IMR-90 (cell line): ENCODE results near the gene TGDS. TPM values are rescaled to one million over a fixed set of nuclear protein-coding genes. Genes with fewer than 3 reads are reported as not detected.

ENCODE experiments used
- ATAC-seq: fragments of 200-7000 bp; cut with Tn5 transposase; 2 replicates; pipeline ENCODE4 v1.9.1; 2020; ENCODE audit warnings: low read depth, mild to moderate bottlenecking, moderate library complexity
- BruUV-seq: library from RNA; stranded (reverse); fragments of 400-500 nt; replicated peaks from 2 replicates; lab custom pipeline; 2021; lab: Mats Ljungman, UMichigan
- CTCF ChIA-PET: fragments of 300-600 bp; formaldehyde crosslinking; extraction: SDS; loops from one replicate; lab custom pipeline; 2021; ENCODE audit warnings: antibody characterized with exemption; lab: Yijun Ruan, JAX
- POLR2A ChIA-PET: fragments of 300-600 bp; sonication (Branson Sonifier 250); formaldehyde crosslinking; loops from one replicate; lab custom pipeline; 2022; ENCODE audit warnings: antibody characterized with exemption; ENCODE audit not compliant: unreplicated experiment; lab: Charles Lee
- DNase-seq: peaks from one replicate; pipeline ENCODE4 v3.0.0; 2013
- H2AFZ ChIP-seq: replicated peaks from 2 replicates; pipeline ENCODE3; 2013; ENCODE audit warnings: low read length, mild to moderate bottlenecking; ENCODE audit not compliant: poor library complexity
- H2AK5ac ChIP-seq: 2 replicates; pipeline ENCODE4 v1.6.1; 2013; ENCODE audit warnings: low read depth, low read length, inconsistent platforms
- H2AK9ac ChIP-seq: replicated peaks from 2 replicates; pipeline ENCODE3; 2013; ENCODE audit warnings: mild to moderate bottlenecking, low read depth, low read length, moderate library complexity; ENCODE audit not compliant: poor library complexity
- H2BK120ac ChIP-seq: 2 replicates; pipeline ENCODE4 v1.6.1; 2013; ENCODE audit warnings: low read depth, low read length, inconsistent platforms
- H2BK15ac ChIP-seq: 3 replicates; pipeline ENCODE4 v1.6.1; 2013; ENCODE audit warnings: low read depth, low read length, inconsistent platforms
- H2BK20ac ChIP-seq: 2 replicates; pipeline ENCODE4 v1.6.1; 2013; ENCODE audit warnings: low read depth, mild to moderate bottlenecking, inconsistent platforms, low read length, moderate library complexity
- H2BK5ac ChIP-seq: 2 replicates; pipeline ENCODE4 v1.6.1; 2013; ENCODE audit warnings: mild to moderate bottlenecking, low read depth, low read length, inconsistent platforms; ENCODE audit not compliant: poor library complexity, severe bottlenecking
- H3K14ac ChIP-seq: replicated peaks from 2 replicates; pipeline ENCODE4 v1.6.1; 2013; ENCODE audit warnings: low read depth, low read length, inconsistent platforms
- H3K18ac ChIP-seq: 2 replicates; pipeline ENCODE4 v1.6.1; 2013; ENCODE audit warnings: low read depth, low read length, control low read depth
- H3K23ac ChIP-seq: 2 replicates; pipeline ENCODE4 v1.6.1; 2013; ENCODE audit warnings: low read depth, low read length, inconsistent platforms
- H3K27ac ChIP-seq: 2 replicates; pipeline ENCODE4 v1.5.1; 2013; ENCODE audit warnings: mild to moderate bottlenecking, control low read depth, low read length; ENCODE audit not compliant: insufficient read depth
- H3K27me3 ChIP-seq: 2 replicates; pipeline ENCODE4 v1.6.1; 2013; ENCODE audit warnings: low read length; ENCODE audit not compliant: control insufficient read depth, insufficient read depth
- H3K36me3 ChIP-seq: 2 replicates; pipeline ENCODE4 v1.6.1; 2013; ENCODE audit warnings: low read length, mixed read lengths; ENCODE audit not compliant: control insufficient read depth, insufficient read depth
- H3K4ac ChIP-seq: 2 replicates; pipeline ENCODE4 v1.6.1; 2013; ENCODE audit warnings: low read depth, low read length, inconsistent platforms
- H3K4me1 ChIP-seq: 2 replicates; pipeline ENCODE4 v1.6.1; 2013; ENCODE audit warnings: low read length, mixed read lengths; ENCODE audit not compliant: control insufficient read depth, insufficient read depth
- H3K4me2 ChIP-seq: 2 replicates; pipeline ENCODE4 v1.6.1; 2013; ENCODE audit warnings: low read depth, mild to moderate bottlenecking, control low read depth, low read length, moderate library complexity
- H3K4me3 ChIP-seq: 2 replicates; pipeline ENCODE4 v1.5.1; 2013; ENCODE audit warnings: low read depth, mild to moderate bottlenecking, control low read depth, low read length, moderate library complexity; ENCODE audit not compliant: insufficient read depth
- H3K56ac ChIP-seq: 2 replicates; pipeline ENCODE4 v1.6.1; 2013; ENCODE audit warnings: low read length, inconsistent platforms; ENCODE audit not compliant: insufficient read depth; ENCODE audit errors: extremely low read depth
- H3K79me1 ChIP-seq, 2 experiments: 2 replicates each; pipeline ENCODE4 v1.6.1; 2013; ENCODE audit warnings: low read length in 2 of 2, inconsistent platforms in 1 of 2, low read depth in 1 of 2
- H3K9ac ChIP-seq: 2 replicates; pipeline ENCODE4 v1.6.1; 2013; ENCODE audit warnings: low read depth, low read length, control low read depth
- H3K9me1 ChIP-seq: 2 replicates; pipeline ENCODE4 v1.6.1; 2013; ENCODE audit warnings: low read length, inconsistent platforms; ENCODE audit not compliant: insufficient read depth
- H3K9me3 ChIP-seq: 2 replicates; pipeline ENCODE4 v1.6.1; 2013; ENCODE audit warnings: low read length; ENCODE audit not compliant: control insufficient read depth, insufficient read depth
- H4K20me1 ChIP-seq: 2 replicates; pipeline ENCODE4 v1.6.1; 2013; ENCODE audit warnings: low read length, inconsistent platforms; ENCODE audit not compliant: insufficient read depth
- H4K5ac ChIP-seq: 2 replicates; pipeline ENCODE4 v1.6.1; 2013; ENCODE audit warnings: mild to moderate bottlenecking, low read depth, low read length, control low read depth
- H4K8ac ChIP-seq, 2 experiments: 2 replicates each; pipeline ENCODE4 v1.6.1; 2013; ENCODE audit warnings: low read depth in 2 of 2, low read length in 2 of 2, control low read depth in 1 of 2, inconsistent platforms in 1 of 2
- H4K91ac ChIP-seq: 2 replicates; pipeline ENCODE4 v1.6.1; 2013; ENCODE audit warnings: low read depth, low read length, inconsistent platforms; ENCODE audit not compliant: insufficient read depth
- CEBPB ChIP-seq: IDR thresholded peaks from 2 replicates; pipeline ENCODE4 v1.6.1; 2012; ENCODE audit warnings: low read depth, low read length, improper control_type of control experiment
- CTCF ChIP-seq: conservative IDR thresholded peaks from 2 replicates; pipeline ENCODE4 v1.5.1; 2012; ENCODE audit warnings: mild to moderate bottlenecking, low read depth, low read length, improper control_type of control experiment
- FOS ChIP-seq: fragments of 150-350 bp; IDR thresholded peaks from 2 replicates; pipeline ENCODE4 v1.6.1; 2016; ENCODE audit warnings: low read depth, low read length
- MAFK ChIP-seq: IDR thresholded peaks from 2 replicates; pipeline ENCODE4 v1.6.1; 2012; ENCODE audit warnings: low read depth, low read length, improper control_type of control experiment
- RFX5 ChIP-seq: IDR thresholded peaks from 2 replicates; pipeline ENCODE4 v1.8.0; 2012; ENCODE audit warnings: low read depth, mild to moderate bottlenecking, low read length, moderate library complexity
- USF2 ChIP-seq: fragments of 150-350 bp; IDR thresholded peaks from 2 replicates; pipeline ENCODE4 v1.6.1; 2017; ENCODE audit warnings: mild to moderate bottlenecking, antibody characterized with exemption, low read length, low read depth
- WGBS, 2 experiments: methylation state at CpG; one replicate each; pipeline versions ENCODE4 v1.1.5 to v1.1.7; 2013; ENCODE audit warnings: missing lambda C conversion rate in 2 of 2; ENCODE audit not compliant: insufficient read length in 1 of 2; ENCODE audit errors: extremely low coverage in 2 of 2; 5-methylcytosine and 5-hydroxymethylcytosine counted together
- dilution Hi-C: fragments of 300-500 bp; cut with HindIII; formaldehyde crosslinking; loops from one replicate; pipeline ENCODE4 v1.14.3; 2018; ENCODE audit warnings: low sequenced_read_pairs; ENCODE audit not compliant: unreplicated experiment
- in situ Hi-C: fragments of 300-500 bp; cut with MboI; formaldehyde crosslinking; loops from 3 replicates; pipeline ENCODE4 v1.14.3; 2019; ENCODE audit warnings: low sequenced_read_pairs, inconsistent platforms, mixed read lengths
- intact Hi-C: fragments of 100-400 bp; cut with micrococcal nuclease; formaldehyde crosslinking; loops from 2 replicates; pipeline ENCODE4 v1.10.0; 2022
- polyA plus RNA-seq, 3 experiments: library from polyadenylated mRNA; depleted of rRNA; stranded (reverse); fragments of >200 nt; gene quantifications; 2 replicates each; pipeline ENCODE4 v1.2.3, GENCODE V29; 2012; ENCODE audit warnings: low replicate concordance in 1 of 3
- total RNA-seq: library from RNA; depleted of rRNA; stranded (reverse); fragments of >200 nt; gene quantifications from 2 replicates; pipeline ENCODE4 v1.2.3, GENCODE V29; 2012

Gene TGDS
- total and polyA plus RNA-seq, 2 of the 4 experiments (the other 2 are of a cell fraction), result 9.6 to 15.6 TPM

GRCh38 chr13:94602467-94602866 is 6.5 kb upstream of the TGDS start:
- intact Hi-C loops, result loop anchor here (10.0 kb wide), 1 partner anchor 1768 kb away; no protein-coding TSS in a partner anchor
- Histone ChIP-seq H4K91ac (peak overlapping the region; percentile 78), H2AFZ (peak overlapping the region; percentile 96), H2BK20ac (no peak overlapping the region), H2BK15ac (no peak overlapping the region), H3K27ac (peak overlapping the region; percentile 85; the same call in 1 of the 2 replicates), H4K5ac (peak overlapping the region; percentile 55; the same call in 1 of the 2 replicates), H2AK9ac (no peak overlapping the region), H3K4me3 (peak overlapping the region; percentile 83), H3K9me1 (peaks cover under 1% of the 10 kb centered on the region; the same call in 1 of the 2 replicates), H3K4ac (peak overlapping the region; percentile 89), H3K9ac (peak overlapping the region; percentile 90), H3K18ac (no peak overlapping the region), H3K36me3 (peaks cover 7% of the 10 kb centered on the region), H3K14ac (peak overlapping the region; percentile 92), H3K4me1 (peaks cover 6% of the 10 kb centered on the region), H3K27me3 (no peaks in the 10 kb centered on the region), H3K4me2 (peak overlapping the region; percentile 49), H2BK5ac (peak overlapping the region; percentile 82), H4K8ac (peak overlapping the region; percentile 40 to 73), H2BK120ac (0 out of 2 replicates have a peak overlapping the region, but pooled peaks have one; percentile 44), H3K56ac (peak overlapping the region; percentile 70), H3K9me3 (no peaks in the 10 kb centered on the region), H2AK5ac (peak overlapping the region; percentile 37; the same call in 1 of the 2 replicates), H4K20me1 (peaks cover 5% of the 10 kb centered on the region; the same call in 1 of the 2 replicates), H3K79me1 (peaks cover 13 to 34% of the 10 kb centered on the region in 2 experiments), H3K23ac (peak overlapping the region; percentile 94)
- POLR2A ChIA-PET, result no interaction called here
- no CpG with 5 or more reads among the region's 1 CpG for WGBS, 2 experiments
- no TSS peak for BruUV-seq
- ATAC-seq, result no peak
- DNase-seq, result no peak
- in situ Hi-C loops, result loop anchor here (25.0 kb wide), 1 partner anchor 1365 kb away; the partner anchor contains the start of gene GPC6
- TF ChIP-seq MAFK, result no peak
- TF ChIP-seq USF2, result no peak
- no peak for TF ChIP-seq FOS
- no peak for TF ChIP-seq CTCF
- TF ChIP-seq RFX5, result no peak
- TF ChIP-seq CEBPB, result no peak
- CTCF ChIA-PET, result interaction anchor here (0.7 to 1.0 kb wide), 2 partner anchors 1420 to 1707 kb away, joined by 3 read pairs; no protein-coding TSS in a partner anchor
- dilution Hi-C loops, result no loop called here
